ENCODE results near the gene PTGIS. TPM values are rescaled to one million over a fixed set of nuclear protein-coding genes. Genes with fewer than 3 reads are reported as not detected.

The PTGIS gene
- total and polyA plus RNA-seq, 2 of the 4 experiments (the other 2 are of a cell fraction) = 1.6 to 2.6 TPM

DNA sequence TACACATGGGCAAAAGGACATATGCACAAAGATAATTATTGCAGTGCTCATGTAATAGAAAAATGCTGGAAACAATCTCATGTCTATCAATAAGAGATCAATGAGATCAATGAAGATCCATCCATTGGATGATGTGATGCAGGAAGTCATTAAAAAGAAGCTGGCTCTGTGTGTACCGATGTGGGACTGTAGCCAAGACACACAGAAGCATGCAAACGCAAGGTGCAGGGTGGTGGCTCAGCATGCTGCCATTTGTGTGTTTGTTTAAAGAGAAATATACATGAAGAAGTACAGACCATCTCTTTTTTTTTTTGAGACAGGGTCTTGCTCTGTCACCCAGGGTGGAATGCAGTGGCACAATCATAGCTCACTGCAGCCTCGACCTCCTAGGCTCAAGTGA lies 52.4 kb downstream of the PTGIS start:
- Histone ChIP-seq H4K91ac (ENCODE audit: insufficient read depth, low read depth, low read length) (no peak overlapping the region), H2AK9ac (replicated peaks; ENCODE audit: low read depth, low read length, poor library complexity) (no peak overlapping the region), H3K36me3 (ENCODE audit: control insufficient read depth, insufficient read depth, low read length) (no peaks in the 10 kb centered on the region), H2BK5ac (ENCODE audit: low read depth, low read length, poor library complexity, severe bottlenecking) (no peak overlapping the region), H4K8ac (ENCODE audit: low read depth in 2 of 2, low read length in 2 of 2) (no peak overlapping the region), H2BK15ac (ENCODE audit: low read depth, low read length) (no peak overlapping the region), H3K27ac (ENCODE audit: insufficient read depth, low read length) (no peak overlapping the region), H3K4me3 (ENCODE audit: insufficient read depth, low read depth, low read length) (no peak overlapping the region), H2AFZ (replicated peaks; ENCODE audit: low read length, poor library complexity) (no peak overlapping the region), H3K4me2 (ENCODE audit: low read depth, low read length) (no peak overlapping the region), H4K20me1 (ENCODE audit: insufficient read depth, low read length) (peaks cover 3% of the 10 kb centered on the region; the same call in 1 of the 2 replicates), H3K56ac (ENCODE audit: extremely low read depth, insufficient read depth, low read length) (no peak overlapping the region), H3K9me1 (ENCODE audit: insufficient read depth, low read length) (no peaks in the 10 kb centered on the region), H3K79me1 (ENCODE audit: low read depth in 1 of 2, low read length in 2 of 2) (no peaks in the 10 kb centered on the region), H3K9ac (ENCODE audit: low read depth, low read length) (no peak overlapping the region), H2BK20ac (ENCODE audit: low read depth, low read length) (no peak overlapping the region), H3K4ac (ENCODE audit: low read depth, low read length) (no peak overlapping the region), H3K23ac (ENCODE audit: low read depth, low read length) (no peak overlapping the region), H2BK120ac (ENCODE audit: low read depth, low read length) (no peak overlapping the region), H3K27me3 (ENCODE audit: control insufficient read depth, insufficient read depth, low read length) (peaks cover 14% of the 10 kb centered on the region), H3K14ac (replicated peaks; ENCODE audit: low read depth, low read length) (no peak overlapping the region), H3K4me1 (ENCODE audit: control insufficient read depth, insufficient read depth, low read length) (peaks cover 2% of the 10 kb centered on the region; the same call in 1 of the 2 replicates), H2AK5ac (ENCODE audit: low read depth, low read length) (no peak overlapping the region), H3K9me3 (ENCODE audit: control insufficient read depth, insufficient read depth, low read length) (no peaks in the 10 kb centered on the region), H3K18ac (ENCODE audit: low read depth, low read length) (no peak overlapping the region), H4K5ac (ENCODE audit: low read depth, low read length) (no peak overlapping the region)
- TF ChIP-seq NFE2L2 (IDR thresholded peaks at IDR 0.05; ENCODE audit: low read depth, low read length) (no peak), USF2 (IDR thresholded peaks at IDR 0.05; ENCODE audit: low read depth, low read length) (no peak), BHLHE40 (IDR thresholded peaks at IDR 0.05; ENCODE audit: low read depth, low read length) (no peak), MXI1 (IDR thresholded peaks at IDR 0.05; ENCODE audit: borderline replicate concordance, low read depth, low read length) (no peak), MAFK (IDR thresholded peaks at IDR 0.05; ENCODE audit: low read depth, low read length) (no peak), POLR2A (IDR thresholded peaks at IDR 0.05; ENCODE audit: low read depth, low read length) (no peak), CEBPB (IDR thresholded peaks at IDR 0.05; ENCODE audit: low read depth, low read length) (no peak), RFX5 (IDR thresholded peaks at IDR 0.05; ENCODE audit: low read depth, low read length) (no peak), CHD1 (IDR thresholded peaks at IDR 0.05; ENCODE audit: low read depth, low read length) (no peak)
- TF ChIP-seq, protein P1, sequence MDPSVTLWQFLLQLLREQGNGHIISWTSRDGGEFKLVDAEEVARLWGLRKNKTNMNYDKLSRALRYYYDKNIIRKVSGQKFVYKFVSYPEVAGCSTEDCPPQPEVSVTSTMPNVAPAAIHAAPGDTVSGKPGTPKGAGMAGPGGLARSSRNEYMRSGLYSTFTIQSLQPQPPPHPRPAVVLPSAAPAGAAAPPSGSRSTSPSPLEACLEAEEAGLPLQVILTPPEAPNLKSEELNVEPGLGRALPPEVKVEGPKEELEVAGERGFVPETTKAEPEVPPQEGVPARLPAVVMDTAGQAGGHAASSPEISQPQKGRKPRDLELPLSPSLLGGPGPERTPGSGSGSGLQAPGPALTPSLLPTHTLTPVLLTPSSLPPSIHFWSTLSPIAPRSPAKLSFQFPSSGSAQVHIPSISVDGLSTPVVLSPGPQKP (IDR thresholded peaks at IDR 0.05; ENCODE audit: borderline replicate concordance, low read depth, low read length) = no peak
- ATAC-seq (ENCODE audit: low read depth) (no peak), DNase-seq (no peak)
- dilution Hi-C loops (cut with HindIII; ENCODE audit: low sequenced_read_pairs, unreplicated experiment) = no loop called here
- in situ Hi-C loops (cut with MboI; ENCODE audit: low sequenced_read_pairs) = no loop called here
- no TSS peak for BruUV-seq (replicated peaks)
- intact Hi-C loops (cut with micrococcal nuclease) = no loop called here
- CTCF ChIA-PET = interaction anchor here (1.4 kb wide), 1 partner anchor 10 kb away, joined by 4 read pairs; no protein-coding TSS in a partner anchor
- WGBS, 2 experiments (ENCODE audit: extremely low coverage in 2 of 2, insufficient read length in 1 of 2) = no CpG with 5 or more reads among the region's 3 CpGs
- POLR2A ChIA-PET (ENCODE audit: unreplicated experiment) = no interaction called here
